Measurements from ENCODE around the gene ASAP2.
"Not testable (repeated sequence)": the region's sequence is repeated elsewhere in the genome, so short reads cannot be mapped to it uniquely, and the experiment has no call there.

ASAP2 gene

GRCh38 chr2:9212661-9213411 is 6.2 kb downstream of the ASAP2 start:
- DNase-seq, result no peak

- no peak for DNase-seq
These were observed 7.0 kb downstream of the ASAP2 start for GRCh38 chr2:9213477-9214051.

- DNase-seq, result no peak
These were observed 8.3 kb downstream of the ASAP2 start for GRCh38 chr2:9214873-9215272.

GRCh38 chr2:9215680-9216079 is 9.1 kb downstream of the ASAP2 start:
- no peak for DNase-seq

GRCh38 chr2:9216143-9216542 is 9.5 kb downstream of the ASAP2 start:
- not testable (repeated sequence) for DNase-seq

GRCh38 chr2:9217838-9218770 is 11.5 kb downstream of the ASAP2 start:
- no peak for DNase-seq

GRCh38 chr2:9219027-9219445 is 12.4 kb downstream of the ASAP2 start:
- no peak for DNase-seq

GRCh38 chr2:9220201-9220600 is 13.6 kb downstream of the ASAP2 start:
- no peak for DNase-seq

GRCh38 chr2:9221223-9221622 is 14.6 kb downstream of the ASAP2 start:
- DNase-seq, result no peak

GRCh38 chr2:9222239-9222892 is 15.8 kb downstream of the ASAP2 start:
- DNase-seq, result no peak

GRCh38 chr2:9222893-9223287 is 16.3 kb downstream of the ASAP2 start:
- no peak for DNase-seq

- DNase-seq, result no peak
These were observed 19.2 kb downstream of the ASAP2 start for GRCh38 chr2:9225806-9226205.

GRCh38 chr2:9226458-9227380 is 20.1 kb downstream of the ASAP2 start:
- DNase-seq, result no peak

GRCh38 chr2:9228088-9228751 is 21.6 kb downstream of the ASAP2 start:
- DNase-seq, result no peak

- no peak for DNase-seq
These were observed 22.3 kb downstream of the ASAP2 start for GRCh38 chr2:9228781-9229469.

GRCh38 chr2:9229470-9229820 is 22.8 kb downstream of the ASAP2 start:
- DNase-seq, result no peak

GRCh38 chr2:9230051-9230802 is 23.6 kb downstream of the ASAP2 start:
- DNase-seq, result no peak

GRCh38 chr2:9230881-9231280 is 24.3 kb downstream of the ASAP2 start:
- DNase-seq, result no peak

- no peak for DNase-seq
These were observed 24.9 kb downstream of the ASAP2 start for GRCh38 chr2:9231291-9232165.
